H1 (cell line): Measurements from ENCODE around the gene SRGAP2C. TPM values are rescaled to one million over a fixed set of nuclear protein-coding genes. Genes with fewer than 3 reads are reported as not detected.
"Not testable (repeated sequence)": the region's sequence is repeated elsewhere in the genome, so short reads cannot be mapped to it uniquely, and the experiment has no call there.

Experiments used
- CTCF ChIA-PET: fragments of 300-600 bp; sonication (Branson Sonifier 250); formaldehyde crosslinking; loops from one replicate; lab custom pipeline; 2021; ENCODE audit not compliant: partially characterized antibody; lab: Charles Lee
- POLR2A ChIA-PET: fragments of 300-600 bp; sonication (Branson Sonifier 250); formaldehyde crosslinking; loops from one replicate; lab custom pipeline; 2021; ENCODE audit warnings: inconsistent platforms; ENCODE audit not compliant: partially characterized antibody; lab: Charles Lee
- DNase-seq, 2 experiments: peaks; one replicate each; pipeline versions ENCODE4 v3.0.0 to v3.0.0-alpha.2; 2010 to 2022; ENCODE audit warnings: low spot score in 2 of 2, low read depth in 1 of 2, mixed read lengths in 1 of 2
- FAIRE-seq: peaks from 2 replicates; lab custom pipeline; 2011; peaks lifted over from hg19 to GRCh38; lab: Jason Lieb, UNC
- H2AFZ ChIP-seq: 2 replicates; pipeline ENCODE4 v1.8.1; 2012; ENCODE audit warnings: low read length, inconsistent platforms
- H2AK5ac ChIP-seq: 2 replicates; pipeline ENCODE4 v1.6.1; 2013; ENCODE audit warnings: low read depth, low read length
- H2BK120ac ChIP-seq: replicated peaks from 2 replicates; pipeline ENCODE3; 2013; ENCODE audit warnings: low read depth, low read length, inconsistent platforms
- H2BK12ac ChIP-seq: 2 replicates; pipeline ENCODE4 v1.6.1; 2013; ENCODE audit warnings: low read depth, low read length
- H2BK15ac ChIP-seq: 2 replicates; pipeline ENCODE4 v1.6.1; 2013; ENCODE audit warnings: low read length
- H2BK20ac ChIP-seq: 2 replicates; pipeline ENCODE4 v1.6.1; 2013; ENCODE audit warnings: low read length
- H2BK5ac ChIP-seq: 2 replicates; pipeline ENCODE4 v1.6.1; 2013; ENCODE audit warnings: low read depth, low read length
- H3K14ac ChIP-seq: 2 replicates; pipeline ENCODE4 v1.6.1; 2013; ENCODE audit warnings: inconsistent platforms; ENCODE audit not compliant: insufficient read length
- H3K18ac ChIP-seq: 2 replicates; pipeline ENCODE4 v1.6.1; 2013; ENCODE audit warnings: low read length; ENCODE audit errors: extremely low read depth
- H3K23ac ChIP-seq: 2 replicates; pipeline ENCODE4 v1.6.1; 2013; ENCODE audit warnings: inconsistent platforms; ENCODE audit not compliant: insufficient read length
- H3K23me2 ChIP-seq: 2 replicates; pipeline ENCODE4 v1.6.1; 2013; ENCODE audit warnings: low read depth, low read length
- H3K27ac ChIP-seq: 2 replicates; pipeline ENCODE4 v1.6.1; 2011; ENCODE audit warnings: low read depth, low read length, inconsistent platforms
- H3K27me3 ChIP-seq, 4 experiments: replicated peaks in 1 of 4; 1 replicate in 1 of 4; 2 replicates in 3 of 4; pipeline versions ENCODE4 v1.6.1 to v1.8.1; 2011 to 2013; ENCODE audit warnings: low read length in 3 of 4, mild to moderate bottlenecking in 3 of 4, inconsistent platforms in 2 of 4, mixed read lengths in 2 of 4, moderate library complexity in 1 of 4; ENCODE audit not compliant: control insufficient read depth in 3 of 4, insufficient read depth in 3 of 4; ENCODE audit errors: extremely low read depth in 1 of 4
- H3K36me3 ChIP-seq, 4 experiments: 2 replicates each; pipeline versions ENCODE4 v1.6.1 to v1.8.1; 2011 to 2013; ENCODE audit warnings: mild to moderate bottlenecking in 4 of 4, low read length in 3 of 4, moderate library complexity in 2 of 4, control low read depth in 1 of 4, inconsistent platforms in 1 of 4; ENCODE audit not compliant: insufficient read depth in 4 of 4, control insufficient read depth in 2 of 4
- H3K4ac ChIP-seq: replicated peaks from 2 replicates; pipeline ENCODE3; 2013; ENCODE audit warnings: low read length, low read depth, mixed read lengths, inconsistent platforms; ENCODE audit not compliant: insufficient read length
- H3K4me1 ChIP-seq, 4 experiments: replicated peaks in 1 of 4; 1 replicate in 1 of 4; 2 replicates in 3 of 4; pipeline versions ENCODE4 v1.6.1 to v1.8.1; 2011 to 2013; ENCODE audit warnings: low read length in 3 of 4, inconsistent platforms in 2 of 4, mixed read lengths in 1 of 4; ENCODE audit not compliant: insufficient read depth in 4 of 4, control insufficient read depth in 3 of 4
- H3K4me2 ChIP-seq, 2 experiments: 2 replicates each; pipeline versions ENCODE4 v1.6.1 to v1.8.1; 2011 to 2013; ENCODE audit warnings: low read depth in 2 of 2, low read length in 2 of 2, control low read depth in 1 of 2, inconsistent platforms in 1 of 2, mild to moderate bottlenecking in 1 of 2; ENCODE audit not compliant: insufficient read depth in 1 of 2
- H3K4me3 ChIP-seq, 4 experiments: fragments of 200-600, 300-600 bp in 1 of 4; sonication (generic), shearing (Covaris generic), sonication (Bioruptor Twin) in 1 of 4; 2 replicates each; pipeline versions ENCODE4 v1.5.1 to v1.8.1; 2011 to 2016; ENCODE audit warnings: low read length in 4 of 4, low read depth in 3 of 4, control low read depth in 2 of 4, inconsistent platforms in 2 of 4, mild to moderate bottlenecking in 2 of 4, mixed read lengths in 1 of 4, moderate library complexity in 1 of 4; ENCODE audit not compliant: insufficient read depth in 2 of 4; ENCODE audit errors: extremely low read depth in 1 of 4
- H3K56ac ChIP-seq: replicated peaks from 2 replicates; pipeline ENCODE3; 2013; ENCODE audit warnings: low read depth, mild to moderate bottlenecking, mixed read lengths, low read length, inconsistent platforms; ENCODE audit not compliant: insufficient read length
- H3K79me1 ChIP-seq: 2 replicates; pipeline ENCODE4 v1.6.1; 2013; ENCODE audit warnings: low read depth, low read length, control low read depth
- H3K79me2 ChIP-seq, 2 experiments: 2 replicates each; pipeline versions ENCODE4 v1.6.1 to v1.8.1; 2012 to 2013; ENCODE audit warnings: low read length in 2 of 2, mild to moderate bottlenecking in 2 of 2, inconsistent platforms in 1 of 2; ENCODE audit not compliant: insufficient read depth in 2 of 2, control insufficient read depth in 1 of 2
- H3K9ac ChIP-seq, 4 experiments: replicated peaks in 1 of 4; 1 replicate in 1 of 4; 2 replicates in 3 of 4; pipeline versions ENCODE4 v1.6.1 to v1.8.1; 2011 to 2013; ENCODE audit warnings: low read depth in 3 of 4, low read length in 3 of 4, control low read depth in 2 of 4, mild to moderate bottlenecking in 2 of 4, moderate library complexity in 2 of 4, inconsistent platforms in 1 of 4; ENCODE audit errors: extremely low read depth in 1 of 4
- H3K9me3 ChIP-seq, 2 experiments: 2 replicates each; pipeline versions ENCODE4 v1.6.1 to v1.8.1; 2012 to 2013; ENCODE audit warnings: mild to moderate bottlenecking in 2 of 2, moderate library complexity in 2 of 2, control low read depth in 1 of 2, inconsistent platforms in 1 of 2, low read depth in 1 of 2, low read length in 1 of 2, mixed read lengths in 1 of 2; ENCODE audit not compliant: insufficient read depth in 2 of 2
- H4K20me1 ChIP-seq, 2 experiments: replicated peaks in 1 of 2; 2 replicates each; pipeline versions ENCODE3 to v1.8.1; 2011 to 2013; ENCODE audit warnings: inconsistent platforms in 2 of 2, low read length in 2 of 2, mild to moderate bottlenecking in 1 of 2; ENCODE audit not compliant: insufficient read depth in 2 of 2, control insufficient read depth in 1 of 2
- H4K5ac ChIP-seq: 2 replicates; pipeline ENCODE4 v1.6.1; 2013; ENCODE audit warnings: low read length, low read depth, mixed read lengths, inconsistent platforms; ENCODE audit not compliant: insufficient read length
- H4K8ac ChIP-seq: 2 replicates; pipeline ENCODE4 v1.8.0; 2013; ENCODE audit warnings: mild to moderate bottlenecking, moderate library complexity, low read length, inconsistent platforms; ENCODE audit not compliant: insufficient read depth; ENCODE audit errors: extremely low read depth
- H4K91ac ChIP-seq: replicated peaks from 2 replicates; pipeline ENCODE3; 2013; ENCODE audit warnings: low read length, mixed read lengths, inconsistent platforms; ENCODE audit not compliant: insufficient read length
- WGBS, 2 experiments: shearing (Covaris generic) in 1 of 2; methylation state at CpG; one replicate each; pipeline versions ENCODE4 v1.1.6 to v1.1.7; 2013 to 2015; ENCODE audit warnings: low lambda C conversion rate in 2 of 2, mixed read lengths in 2 of 2, inconsistent platforms in 1 of 2, low coverage in 1 of 2, missing lambda C conversion rate in 1 of 2; ENCODE audit not compliant: insufficient replicate concordance in 2 of 2, insufficient coverage in 1 of 2, insufficient read length in 1 of 2; ENCODE audit errors: extremely low coverage in 1 of 2, missing lambda C conversion rate in 1 of 2; 5-methylcytosine and 5-hydroxymethylcytosine counted together
- polyA plus RNA-seq, 7 experiments: library from polyadenylated mRNA; depleted of rRNA in 3 of 7; stranded (reverse) in 5 of 7; unstranded in 2 of 7; fragments of >200 nt in 5 of 7; fragments of 200-250 nt in 2 of 7; gene quantifications; 1 replicate in 5 of 7; 2 replicates in 1 of 7; 4 replicates in 1 of 7; pipeline versions ENCODE4 v1.2.1 to v1.2.3, GENCODE V29; 2011 to 2013; ENCODE audit warnings: missing spikeins in 2 of 7, mixed read lengths in 2 of 7
- total RNA-seq: library from RNA; stranded (reverse); fragmentation: NEBNext Ultra II Directional; extraction: Animal tissue kit (Norgen Biotek cat#: 25700); gene quantifications from 2 replicates; pipeline ENCODE4 v1.2.1, GENCODE V29; 2021

Gene SRGAP2C
- total and polyA plus RNA-seq, 2 of the 8 experiments (the other 6 are each of a cell fraction or from before 2014, with no cell fraction given), result 2.5 to 25.2 TPM

DNA sequence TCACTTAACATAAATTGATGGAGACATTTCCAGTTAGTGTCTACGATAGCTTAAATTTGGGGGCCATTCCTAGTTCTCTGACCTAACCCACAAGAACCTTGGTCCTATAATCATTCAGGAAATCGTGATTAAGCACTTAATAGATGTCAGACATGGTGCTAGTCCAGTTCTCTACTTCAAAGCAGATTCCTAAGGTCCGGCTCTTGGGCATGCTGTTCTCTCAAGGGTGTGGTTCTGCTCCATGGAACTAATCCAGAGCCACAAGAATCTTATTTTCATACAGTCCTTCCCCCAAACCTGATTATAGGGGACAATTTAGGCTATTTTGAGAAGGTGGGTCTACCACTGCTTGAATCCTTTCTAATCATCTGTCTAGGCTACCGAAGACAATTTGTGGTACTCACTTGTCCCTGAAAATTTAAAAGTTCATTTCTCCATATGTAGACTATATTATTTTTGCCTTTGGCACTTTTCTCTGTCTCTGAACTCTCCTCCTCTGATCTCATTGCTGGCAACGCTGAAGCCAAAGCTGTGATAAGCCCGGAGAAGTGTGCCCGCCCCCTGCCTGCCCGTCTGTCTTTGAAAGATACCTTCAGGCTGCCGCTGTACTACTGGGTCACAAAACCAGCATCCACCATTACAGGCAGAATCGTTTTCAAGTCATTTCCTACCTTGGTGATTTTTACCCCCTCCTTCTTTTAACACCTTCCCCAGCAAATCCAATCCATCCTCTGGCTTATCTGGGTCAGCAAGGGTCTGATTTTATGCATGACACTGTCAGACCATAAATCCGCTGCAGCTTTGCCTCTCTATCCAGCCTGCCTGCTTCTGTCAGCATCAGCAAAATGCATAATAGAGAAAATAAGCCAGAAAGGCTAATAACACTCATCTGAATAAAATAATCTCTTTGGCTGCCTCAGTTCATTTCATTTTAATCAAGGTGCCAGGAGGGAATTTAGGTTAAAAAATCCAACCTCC is 133.0 kb downstream of the SRGAP2C start:
- not testable (repeated sequence) for H3K56ac ChIP-seq, FAIRE-seq

More for the DNA sequence above, 133.0 kb downstream of the SRGAP2C start:
- H2AK5ac ChIP-seq, H3K79me2 ChIP-seq, H2BK20ac ChIP-seq, H3K4me3 ChIP-seq, H4K8ac ChIP-seq, H4K5ac ChIP-seq, H2BK15ac ChIP-seq, H3K27ac ChIP-seq, H3K14ac ChIP-seq, H3K4me2 ChIP-seq, H4K91ac ChIP-seq, H4K20me1 ChIP-seq, CTCF ChIA-PET, H3K36me3 ChIP-seq, H3K4me1 ChIP-seq, H3K9me3 ChIP-seq, H3K27me3 ChIP-seq, H3K4ac ChIP-seq, DNase-seq, H2BK5ac ChIP-seq, H2BK120ac ChIP-seq, H2BK12ac ChIP-seq, H3K9ac ChIP-seq, H2AFZ ChIP-seq, H3K79me1 ChIP-seq, H3K18ac ChIP-seq, H3K23ac ChIP-seq, POLR2A ChIA-PET, H3K23me2 ChIP-seq: not testable (repeated sequence)
- WGBS, 2 experiments, result no CpG with 5 or more reads among the region's 11 CpGs
